H9 (cell line): ENCODE results near the gene CKAP2. TPM values are rescaled to one million over a fixed set of nuclear protein-coding genes. Genes with fewer than 3 reads are reported as not detected.

Experiments
- DNase-seq: peaks from one replicate; pipeline ENCODE4 v3.0.0-alpha.2; 2017
- H2AFZ ChIP-seq: one replicate; pipeline ENCODE4 v1.6.1; 2013; ENCODE audit warnings: mild to moderate bottlenecking, low read length, control low read depth, moderate library complexity
- H2AK5ac ChIP-seq: 2 replicates; pipeline ENCODE4 v1.6.1; 2013; ENCODE audit warnings: low read length, control low read depth, mixed read lengths; ENCODE audit not compliant: insufficient read length
- H2BK120ac ChIP-seq: one replicate; pipeline ENCODE4 v1.6.1; 2013; ENCODE audit warnings: low read depth, mild to moderate bottlenecking, low read length, control low read depth, inconsistent platforms; ENCODE audit not compliant: poor library complexity, severe bottlenecking
- H2BK12ac ChIP-seq: 2 replicates; pipeline ENCODE4 v1.6.1; 2013; ENCODE audit warnings: low read length, control low read depth, mixed read lengths, low read depth; ENCODE audit not compliant: insufficient read length
- H2BK15ac ChIP-seq: 2 replicates; pipeline ENCODE4 v1.6.1; 2013; ENCODE audit warnings: low read depth, low read length, control low read depth
- H2BK20ac ChIP-seq: one replicate; pipeline ENCODE4 v1.6.1; 2013; ENCODE audit warnings: low read depth, mild to moderate bottlenecking, low read length, control low read depth, inconsistent platforms; ENCODE audit not compliant: poor library complexity, severe bottlenecking
- H2BK5ac ChIP-seq: 2 replicates; pipeline ENCODE4 v1.6.1; 2013; ENCODE audit warnings: low read length, control low read depth, mixed read lengths; ENCODE audit not compliant: insufficient read length
- H3K14ac ChIP-seq: 2 replicates; pipeline ENCODE4 v1.6.1; 2013; ENCODE audit warnings: low read length, control low read depth; ENCODE audit not compliant: insufficient read depth
- H3K18ac ChIP-seq: 2 replicates; pipeline ENCODE4 v1.6.1; 2013; ENCODE audit warnings: low read depth, mild to moderate bottlenecking, mixed read lengths, low read length, control low read depth; ENCODE audit not compliant: insufficient read length
- H3K23ac ChIP-seq: 2 replicates; pipeline ENCODE4 v1.6.1; 2013; ENCODE audit warnings: low read length, control low read depth, mixed read lengths, low read depth; ENCODE audit not compliant: insufficient read length
- H3K23me2 ChIP-seq: 2 replicates; pipeline ENCODE4 v1.6.1; 2013; ENCODE audit warnings: low read depth, mild to moderate bottlenecking, mixed read lengths, low read length, control low read depth; ENCODE audit not compliant: insufficient read length, poor library complexity, severe bottlenecking
- H3K27ac ChIP-seq: 2 replicates; pipeline ENCODE4 v1.5.1; 2013; ENCODE audit warnings: low read length, control low read depth, mixed read lengths, low read depth; ENCODE audit not compliant: insufficient read length
- H3K27me3 ChIP-seq: 2 replicates; pipeline ENCODE4 v1.6.1; 2013; ENCODE audit warnings: low read length, control low read depth, inconsistent platforms; ENCODE audit not compliant: insufficient read depth
- H3K4ac ChIP-seq: 2 replicates; pipeline ENCODE4 v1.6.1; 2013; ENCODE audit warnings: low read depth, mild to moderate bottlenecking, control low read depth, inconsistent platforms, low read length, moderate library complexity
- H3K4me1 ChIP-seq: 2 replicates; pipeline ENCODE4 v1.6.1; 2013; ENCODE audit warnings: low read length, control low read depth, inconsistent platforms; ENCODE audit not compliant: insufficient read depth
- H3K4me2 ChIP-seq: 2 replicates; pipeline ENCODE4 v1.6.1; 2013; ENCODE audit warnings: low read length, control low read depth, mixed read lengths; ENCODE audit not compliant: insufficient read length, insufficient read depth
- H3K56ac ChIP-seq: 2 replicates; pipeline ENCODE4 v1.6.1; 2013; ENCODE audit warnings: low read depth, mild to moderate bottlenecking, mixed read lengths, low read length, control low read depth; ENCODE audit not compliant: insufficient read length
- H3K79me1 ChIP-seq: 2 replicates; pipeline ENCODE4 v1.6.1; 2013; ENCODE audit warnings: low read depth, mild to moderate bottlenecking, moderate library complexity, low read length, control low read depth, inconsistent platforms; ENCODE audit not compliant: insufficient read depth, poor library complexity, severe bottlenecking
- H3K79me2 ChIP-seq: 2 replicates; pipeline ENCODE4 v1.6.1; 2013; ENCODE audit warnings: low read length, control low read depth, inconsistent platforms; ENCODE audit not compliant: insufficient read depth
- H3K9ac ChIP-seq: 2 replicates; pipeline ENCODE4 v1.6.1; 2013; ENCODE audit warnings: low read length, control low read depth, mixed read lengths; ENCODE audit not compliant: insufficient read length; ENCODE audit errors: extremely low read depth
- H3K9me3 ChIP-seq: one replicate; pipeline ENCODE4 v1.6.1; 2013; ENCODE audit warnings: low read depth, low read length, inconsistent platforms; ENCODE audit not compliant: control insufficient read depth
- H3T11ph ChIP-seq: one replicate; pipeline ENCODE4 v1.6.1; 2013; ENCODE audit warnings: mild to moderate bottlenecking, low read length, control low read depth, inconsistent platforms
- H4K20me1 ChIP-seq: one replicate; pipeline ENCODE4 v1.6.1; 2013; ENCODE audit not compliant: control insufficient read depth, insufficient read length, insufficient read depth
- H4K5ac ChIP-seq: 2 replicates; pipeline ENCODE4 v1.6.1; 2013; ENCODE audit warnings: low read depth, mild to moderate bottlenecking, mixed read lengths, low read length, control low read depth; ENCODE audit not compliant: insufficient read length
- H4K8ac ChIP-seq: replicated peaks from 2 replicates; pipeline ENCODE4 v1.6.1; 2013; ENCODE audit warnings: low read length, control low read depth, mixed read lengths, low read depth; ENCODE audit not compliant: insufficient read length
- H4K91ac ChIP-seq: 2 replicates; pipeline ENCODE4 v1.6.1; 2013; ENCODE audit warnings: low read depth, mild to moderate bottlenecking, moderate library complexity, mixed read lengths, low read length, control low read depth; ENCODE audit not compliant: insufficient read length
- H3K27ac Mint-ChIP-seq, 3 experiments: 2 replicates in 2 of 3; 3 replicates in 1 of 3; pipeline ENCODE4 v1.8.0; 2020 to 2021; ENCODE audit warnings: mixed read lengths in 3 of 3, mild to moderate bottlenecking in 1 of 3, moderate library complexity in 1 of 3
- H3K27me3 Mint-ChIP-seq: 2 replicates; pipeline ENCODE4 v1.8.0; 2021; ENCODE audit warnings: low read depth, mild to moderate bottlenecking, moderate library complexity, mixed read lengths
- H3K36me3 Mint-ChIP-seq, 3 experiments: 2 replicates in 2 of 3; 3 replicates in 1 of 3; pipeline ENCODE4 v1.8.0; 2020 to 2021; ENCODE audit warnings: low read depth in 3 of 3, mixed read lengths in 3 of 3; ENCODE audit not compliant: insufficient read depth in 1 of 3
- H3K4me1 Mint-ChIP-seq, 2 experiments: 2 replicates each; pipeline ENCODE4 v1.8.0; 2020; ENCODE audit warnings: mixed read lengths in 2 of 2
- H3K4me3 Mint-ChIP-seq, 2 experiments: 2 replicates in 1 of 2; 3 replicates in 1 of 2; pipeline ENCODE4 v1.8.0; 2020 to 2021; ENCODE audit warnings: mild to moderate bottlenecking in 2 of 2, mixed read lengths in 2 of 2, moderate library complexity in 1 of 2
- H3K9me3 Mint-ChIP-seq, 2 experiments: 2 replicates in 1 of 2; 3 replicates in 1 of 2; pipeline ENCODE4 v1.8.0; 2020; ENCODE audit warnings: mild to moderate bottlenecking in 2 of 2, mixed read lengths in 2 of 2, moderate library complexity in 1 of 2
- CTCF ChIP-seq: fragments of 200-600 bp; sonication (generic); conservative IDR thresholded peaks from 3 replicates; pipeline ENCODE4 v1.8.0; 2021; ENCODE audit warnings: antibody characterized with exemption, mild to moderate bottlenecking
- WGBS: extraction: QIAGEN DNeasy Blood & Tissue Kit; methylation state at CpG from one replicate; pipeline ENCODE4 v1.1.7; 2013; ENCODE audit warnings: missing lambda C conversion rate, low lambda C conversion rate, mixed read lengths; ENCODE audit not compliant: insufficient read length; ENCODE audit errors: extremely low coverage; 5-methylcytosine and 5-hydroxymethylcytosine counted together
- total RNA-seq: library from RNA; stranded (reverse); gene quantifications from 2 replicates; pipeline ENCODE4 v1.2.1, GENCODE V29; 2021

CKAP2 gene
- total RNA-seq, 1 experiment from 2014 or later = 72.4 TPM

GRCh38 chr13:52419080-52419479 lies 36.2 kb upstream of the CKAP2 start:
- Histone ChIP-seq H4K8ac (no peak overlapping the region), H2BK12ac (no peak overlapping the region), H3K4ac (no peak overlapping the region), H3K27ac (no peak overlapping the region), H3K79me1 (no peaks in the 10 kb centered on the region), H4K5ac (no peak overlapping the region), H3K4me1 (no peaks in the 10 kb centered on the region), H3K9me3 (no peaks in the 10 kb centered on the region), H3K23me2 (no peaks in the 10 kb centered on the region), H2BK5ac (no peak overlapping the region), H3K14ac (no peak overlapping the region), H4K20me1 (no peaks in the 10 kb centered on the region), H2BK120ac (no peak overlapping the region), H4K91ac (no peak overlapping the region), H2AFZ (no peak overlapping the region), H3K27me3 (no peaks in the 10 kb centered on the region), H3K56ac (no peak overlapping the region), H2AK5ac (no peak overlapping the region), H3K79me2 (no peaks in the 10 kb centered on the region), H3K9ac (no peak overlapping the region), H3K18ac (no peak overlapping the region), H2BK15ac (no peak overlapping the region), H3T11ph (no peak overlapping the region), H3K23ac (no peak overlapping the region), H2BK20ac (no peak overlapping the region), H3K4me2 (no peak overlapping the region)
- no peak overlapping the region for H3K27ac Mint-ChIP-seq
- H3K4me3 Mint-ChIP-seq = no peak overlapping the region
- H3K4me1 Mint-ChIP-seq = no peaks in the 10 kb centered on the region
- TF ChIP-seq CTCF = no peak
- no peaks in the 10 kb centered on the region for H3K9me3 Mint-ChIP-seq
- DNase-seq = no peak
- H3K36me3 Mint-ChIP-seq = peaks cover 11 to 53% (median 38%) of the 10 kb centered on the region in 3 experiments; a peak in 6 of 7 replicates
- WGBS = no CpG with 5 or more reads among the region's 1 CpG
- no peaks in the 10 kb centered on the region for H3K27me3 Mint-ChIP-seq
